Mesenchymal stem cell (in vitro differentiated cells and primary cell): Measurements from ENCODE around the gene TCF19.

Source experiments
- DNase-seq: peaks from one replicate; pipeline ENCODE4 v3.0.0-alpha.2; 2013
- H2AFZ ChIP-seq: one replicate; pipeline ENCODE4 v1.6.1; 2013; ENCODE audit warnings: low read depth, mild to moderate bottlenecking, control low read depth, inconsistent platforms, low read length, moderate library complexity
- H2AK5ac ChIP-seq: 2 replicates; pipeline ENCODE4 v1.6.1; 2013; ENCODE audit warnings: low read length, moderate library complexity, mild to moderate bottlenecking, inconsistent platforms; ENCODE audit not compliant: severe bottlenecking
- H2BK120ac ChIP-seq: one replicate; pipeline ENCODE4 v1.6.1; 2013; ENCODE audit warnings: low read depth, mild to moderate bottlenecking, inconsistent platforms, low read length, moderate library complexity
- H2BK12ac ChIP-seq, 2 experiments: one replicate each; pipeline ENCODE4 v1.6.1; 2013; ENCODE audit warnings: inconsistent platforms in 2 of 2, low read length in 2 of 2, mild to moderate bottlenecking in 2 of 2, moderate library complexity in 2 of 2, control low read depth in 1 of 2
- H2BK15ac ChIP-seq: one replicate; pipeline ENCODE4 v1.6.1; 2013; ENCODE audit warnings: mild to moderate bottlenecking, low read depth, inconsistent platforms; ENCODE audit not compliant: poor library complexity, severe bottlenecking
- H2BK5ac ChIP-seq: 2 replicates; pipeline ENCODE4 v1.6.1; 2013; ENCODE audit warnings: low read depth, mild to moderate bottlenecking, low read length, control low read depth, inconsistent platforms; ENCODE audit not compliant: poor library complexity, severe bottlenecking
- H3K14ac ChIP-seq, 2 experiments: one replicate each; pipeline ENCODE4 v1.6.1; 2013; ENCODE audit warnings: inconsistent platforms in 2 of 2, low read length in 2 of 2, control low read depth in 1 of 2, mild to moderate bottlenecking in 1 of 2, moderate library complexity in 1 of 2
- H3K18ac ChIP-seq, 2 experiments: one replicate each; pipeline ENCODE4 v1.6.1; 2013; ENCODE audit warnings: inconsistent platforms in 2 of 2, low read length in 2 of 2, control low read depth in 1 of 2, low read depth in 1 of 2, mild to moderate bottlenecking in 1 of 2
- H3K23ac ChIP-seq, 2 experiments: one replicate each; pipeline ENCODE4 v1.6.1; 2013; ENCODE audit warnings: inconsistent platforms in 2 of 2, low read length in 2 of 2, mild to moderate bottlenecking in 2 of 2, moderate library complexity in 2 of 2, control low read depth in 1 of 2
- H3K27ac ChIP-seq: 2 replicates; pipeline ENCODE4 v1.5.1; 2013; ENCODE audit warnings: mild to moderate bottlenecking, moderate library complexity, low read length, control low read depth, inconsistent platforms; ENCODE audit not compliant: poor library complexity, severe bottlenecking
- H3K27me3 ChIP-seq, 2 experiments: 2 replicates each; pipeline versions ENCODE4 v1.6.1 to v1.7.0; 2013; ENCODE audit warnings: low read length in 2 of 2, mild to moderate bottlenecking in 2 of 2, moderate library complexity in 2 of 2, control low read depth in 1 of 2, inconsistent platforms in 1 of 2; ENCODE audit not compliant: control insufficient read depth in 1 of 2, insufficient read depth in 1 of 2
- H3K36me3 ChIP-seq, 2 experiments: 2 replicates each; pipeline versions ENCODE4 v1.6.1 to v1.7.0; 2013; ENCODE audit warnings: low read length in 2 of 2, control low read depth in 1 of 2, inconsistent platforms in 1 of 2, low read depth in 1 of 2, mild to moderate bottlenecking in 1 of 2; ENCODE audit not compliant: insufficient read depth in 2 of 2, control insufficient read depth in 1 of 2
- H3K4ac ChIP-seq, 2 experiments: one replicate each; pipeline ENCODE4 v1.6.1; 2013; ENCODE audit warnings: inconsistent platforms in 2 of 2, low read length in 2 of 2, mild to moderate bottlenecking in 2 of 2, moderate library complexity in 2 of 2, control low read depth in 1 of 2, low read depth in 1 of 2
- H3K4me1 ChIP-seq: 2 replicates; pipeline ENCODE4 v1.6.1; 2013; ENCODE audit warnings: low read depth, low read length, control low read depth; ENCODE audit not compliant: control insufficient read depth, insufficient read depth
- H3K4me2 ChIP-seq: 2 replicates; pipeline ENCODE4 v1.6.1; 2013; ENCODE audit warnings: low read length, mild to moderate bottlenecking, inconsistent platforms; ENCODE audit not compliant: poor library complexity, severe bottlenecking
- H3K4me3 ChIP-seq, 2 experiments: 2 replicates each; pipeline versions ENCODE4 v1.5.1 to v1.7.0; 2013; ENCODE audit warnings: low read length in 2 of 2, mild to moderate bottlenecking in 2 of 2, control low read depth in 1 of 2, low read depth in 1 of 2; ENCODE audit not compliant: insufficient read depth in 1 of 2
- H3K79me1 ChIP-seq: replicated peaks from 2 replicates; pipeline ENCODE4 v1.6.1; 2013; ENCODE audit warnings: mild to moderate bottlenecking, control low read depth, low read length, inconsistent platforms; ENCODE audit not compliant: poor library complexity, severe bottlenecking
- H3K9ac ChIP-seq: 2 replicates; pipeline ENCODE4 v1.7.0; 2013; ENCODE audit warnings: mild to moderate bottlenecking, low read length, moderate library complexity
- H3K9me3 ChIP-seq: 2 replicates; pipeline ENCODE4 v1.7.0; 2013; ENCODE audit warnings: mild to moderate bottlenecking, low read length; ENCODE audit not compliant: control insufficient read depth
- H4K8ac ChIP-seq: one replicate; pipeline ENCODE4 v1.6.1; 2013; ENCODE audit warnings: inconsistent platforms, mild to moderate bottlenecking, low read length, moderate library complexity
- H4K91ac ChIP-seq: one replicate; pipeline ENCODE4 v1.6.1; 2013; ENCODE audit warnings: mild to moderate bottlenecking, low read length, inconsistent platforms
- WGBS: methylation state at CpG from one replicate; pipeline ENCODE4 v1.1.7; 2013; ENCODE audit warnings: mixed read lengths; 5-methylcytosine and 5-hydroxymethylcytosine counted together

The TCF19 gene

DNA sequence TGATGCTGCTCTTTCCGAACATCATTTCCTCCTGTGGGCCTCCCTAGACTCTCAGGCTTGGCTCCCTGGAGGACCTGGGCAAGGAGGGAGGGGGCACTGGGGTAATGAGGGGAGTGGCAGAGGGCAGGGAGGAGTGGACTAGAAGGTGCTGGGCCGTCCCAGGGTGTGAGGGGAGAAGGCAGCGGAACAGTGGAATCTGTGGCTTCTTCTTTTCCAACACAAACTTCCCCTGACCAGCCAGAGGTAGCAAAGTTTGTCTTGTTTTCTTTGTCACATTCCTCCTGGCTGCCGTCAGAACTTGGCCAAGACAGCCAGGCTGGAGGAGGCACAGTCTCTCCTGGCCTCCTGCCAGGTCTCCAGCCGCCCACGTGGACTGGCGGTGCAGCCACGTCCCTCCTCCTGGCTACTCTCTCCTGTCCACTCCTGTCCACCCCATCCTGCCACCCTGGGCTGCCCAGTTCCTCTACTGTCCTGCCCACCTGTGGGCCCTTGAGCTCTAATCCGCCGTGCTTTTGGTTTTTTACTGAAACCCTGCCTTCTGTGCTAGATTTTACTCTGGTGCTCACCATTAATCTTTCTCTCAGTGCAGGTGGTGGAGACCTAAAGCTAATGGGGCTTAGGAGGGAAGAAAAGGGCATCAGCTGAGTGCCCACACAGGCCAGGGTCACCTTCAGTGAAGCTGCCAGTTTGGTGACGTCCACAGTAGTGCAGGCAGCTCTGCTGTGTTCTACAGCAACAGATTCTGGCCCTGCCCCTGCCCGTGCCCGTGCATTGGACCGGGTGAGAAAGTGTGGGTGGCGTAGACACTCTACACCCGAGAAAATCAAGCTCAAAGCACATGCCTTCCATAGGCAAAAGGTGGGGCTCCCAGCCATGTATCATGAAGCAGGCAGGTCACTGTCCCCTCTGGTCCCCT is 35.3 kb upstream of the TCF19 start:
- no peak overlapping the region for H3K9ac ChIP-seq
- H3K4me3 ChIP-seq, result no peak overlapping the region
- H3K4me2 ChIP-seq, result no peak overlapping the region
- 60% methylated on average over 15 of the region's 16 CpGs for WGBS
- H3K9me3 ChIP-seq, result no peaks in the 10 kb centered on the region
- H2AK5ac ChIP-seq, result peak overlapping the region; percentile 65
- peak overlapping the region; percentile 70 for H4K8ac ChIP-seq
- no peak overlapping the region for H3K4ac ChIP-seq
- no peak overlapping the region for H2BK15ac ChIP-seq
- no peak overlapping the region for H2AFZ ChIP-seq
- peak; percentile 92 for DNase-seq
- H2BK120ac ChIP-seq, result no peak overlapping the region
- H3K18ac ChIP-seq, result peak overlapping the region in 1 of 2 experiments; percentile 64
- H3K14ac ChIP-seq, result no peak overlapping the region
- peak overlapping the region; percentile 68 for H2BK5ac ChIP-seq
- H3K27ac ChIP-seq, result peak overlapping the region; percentile 83
- H3K4me1 ChIP-seq, result peaks cover 42% of the 10 kb centered on the region
- no peak overlapping the region for H4K91ac ChIP-seq
- H3K23ac ChIP-seq, result no peak overlapping the region
- peaks cover 0 to 20% of the 10 kb centered on the region in 2 experiments for H3K27me3 ChIP-seq
- peaks cover 0 to 6% of the 10 kb centered on the region in 2 experiments for H3K36me3 ChIP-seq
- peaks cover 3% of the 10 kb centered on the region for H3K79me1 ChIP-seq
- H2BK12ac ChIP-seq, result peak overlapping the region in 1 of 2 experiments; percentile 24

DNA sequence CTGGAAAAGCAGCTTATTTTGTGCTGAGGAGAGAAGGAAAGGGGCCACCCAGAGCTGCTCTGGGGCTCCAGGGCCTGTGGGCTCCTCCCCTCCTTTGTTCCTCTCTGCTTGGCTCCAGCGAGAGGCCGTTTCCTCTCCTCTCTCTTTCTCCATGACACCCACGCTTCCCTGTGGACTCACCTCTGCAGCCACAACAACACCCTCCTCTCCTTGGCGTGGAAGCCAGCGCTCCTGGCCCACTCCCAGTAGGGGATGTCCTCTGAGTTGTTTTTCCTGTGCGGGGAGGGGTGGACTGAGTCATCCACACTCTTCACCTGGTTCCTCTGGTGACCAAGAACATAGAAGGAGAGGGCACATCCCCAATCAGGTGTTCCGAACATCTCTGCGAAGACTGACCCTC is 33.2 kb upstream of the TCF19 start:
- peaks cover 38% of the 10 kb centered on the region for H3K4me1 ChIP-seq
- H3K27ac ChIP-seq, result no peak overlapping the region
- no peak overlapping the region for H3K14ac ChIP-seq
- H3K9me3 ChIP-seq, result no peaks in the 10 kb centered on the region
- H3K27me3 ChIP-seq, result peaks cover 13 to 36% of the 10 kb centered on the region in 2 experiments
- H3K36me3 ChIP-seq, result peaks cover 0 to 2% of the 10 kb centered on the region in 2 experiments
- H2BK5ac ChIP-seq, result no peak overlapping the region
- H4K8ac ChIP-seq, result no peak overlapping the region
- H4K91ac ChIP-seq, result no peak overlapping the region
- H3K4me2 ChIP-seq, result no peak overlapping the region
- H3K18ac ChIP-seq, result peak overlapping the region in 1 of 2 experiments; percentile 28
- H2BK15ac ChIP-seq, result no peak overlapping the region
- H2AFZ ChIP-seq, result no peak overlapping the region
- H3K4ac ChIP-seq, result no peak overlapping the region
- H3K4me3 ChIP-seq, result no peak overlapping the region
- no peak overlapping the region for H3K23ac ChIP-seq
- DNase-seq, result no peak
- H2BK12ac ChIP-seq, result no peak overlapping the region
- no peak overlapping the region for H3K9ac ChIP-seq
- no peak overlapping the region for H2BK120ac ChIP-seq
- H2AK5ac ChIP-seq, result peak overlapping the region; percentile 76
- WGBS, result 68% methylated on average over 7 of the region's 8 CpGs
- no peaks in the 10 kb centered on the region for H3K79me1 ChIP-seq

DNA sequence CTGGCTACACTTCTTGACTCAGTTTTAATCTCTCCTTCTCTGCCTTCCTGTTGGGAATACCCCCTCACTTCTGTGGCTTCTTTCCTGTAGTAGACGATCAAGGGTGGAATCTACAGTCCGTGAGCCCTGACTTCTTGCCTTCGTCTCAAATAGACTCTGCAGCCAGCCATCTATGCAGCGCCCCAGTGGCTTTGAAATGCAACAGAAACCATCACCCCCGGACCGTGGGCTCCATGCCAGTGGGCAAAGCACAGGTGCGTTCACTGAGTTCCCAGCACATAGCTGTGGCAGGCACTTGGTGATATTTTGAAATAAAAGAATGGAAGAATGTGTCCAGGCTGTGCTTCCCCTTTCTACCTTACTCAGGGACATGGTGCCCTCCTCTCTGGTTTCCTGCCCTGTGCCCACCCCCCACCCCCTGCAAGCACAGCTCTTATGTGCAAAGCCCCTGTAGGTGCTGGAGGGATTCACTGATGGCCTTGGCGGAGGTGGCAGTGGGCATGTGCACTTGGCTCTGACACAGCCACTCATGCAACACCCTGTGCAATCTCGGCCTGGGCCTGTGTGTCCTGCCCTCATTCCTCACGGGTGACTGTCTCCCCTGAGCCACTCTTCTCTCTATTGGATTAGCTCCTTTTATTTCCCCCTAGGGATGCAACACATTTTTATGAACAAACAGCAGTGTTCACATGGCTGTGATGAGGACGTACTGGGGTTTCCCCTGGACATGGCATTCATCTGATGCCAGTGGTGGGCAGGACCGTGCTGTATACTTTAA is 32.6 kb upstream of the TCF19 start:
- Histone ChIP-seq H3K4me3 (no peak overlapping the region), H2BK12ac (no peak overlapping the region), H3K36me3 (peaks cover 0 to 2% of the 10 kb centered on the region in 2 experiments), H3K9me3 (no peaks in the 10 kb centered on the region), H4K91ac (no peak overlapping the region), H3K23ac (no peak overlapping the region), H2BK5ac (no peak overlapping the region), H3K27ac (no peak overlapping the region), H3K4me1 (peaks cover 36% of the 10 kb centered on the region), H4K8ac (no peak overlapping the region), H3K27me3 (peaks cover 13 to 36% of the 10 kb centered on the region in 2 experiments), H3K14ac (peak overlapping the region in 1 of 2 experiments; percentile 36), H3K4me2 (no peak overlapping the region), H3K79me1 (no peaks in the 10 kb centered on the region), H3K18ac (no peak overlapping the region), H2AFZ (no peak overlapping the region), H2AK5ac (no peak overlapping the region), H2BK120ac (no peak overlapping the region), H3K4ac (no peak overlapping the region), H3K9ac (no peak overlapping the region), H2BK15ac (no peak overlapping the region)
- 77% methylated on average over 12 of the region's 12 CpGs for WGBS
- DNase-seq, result peak; percentile 77
